ENCODE results near the gene GCNT2. TPM values are rescaled to one million over a fixed set of nuclear protein-coding genes. Genes with fewer than 3 reads are reported as not detected.
"Not testable (repeated sequence)": the region's sequence is repeated elsewhere in the genome, so short reads cannot be mapped to it uniquely, and the experiment has no call there.

Gene GCNT2
- total RNA-seq, 1 donor from 2014 or later: 8.2 TPM

GRCh38 chr6:10487668-10488327 is 33.4 kb upstream of the GCNT2 start:
- no peak overlapping the region for H3K4me3 Mint-ChIP-seq (ENCODE audit: low read depth)
- peaks cover 58% of the 10 kb centered on the region for H3K27me3 Mint-ChIP-seq
- H3K4me1 Mint-ChIP-seq (ENCODE audit: low read depth): no peaks in the 10 kb centered on the region
- no peak overlapping the region for H3K27ac Mint-ChIP-seq
- no peak for TF ChIP-seq CTCF (IDR thresholded peaks at IDR 0.05; ENCODE audit: unreplicated experiment)
- peaks cover 11% of the 10 kb centered on the region for H3K9me3 Mint-ChIP-seq (ENCODE audit: low read depth)
- DNase-seq (ENCODE audit: low spot score, unreplicated experiment): no peak
- H3K36me3 Mint-ChIP-seq (ENCODE audit: insufficient read depth): no peaks in the 10 kb centered on the region

- H3K36me3 Mint-ChIP-seq (ENCODE audit: insufficient read depth): no peaks in the 10 kb centered on the region
- H3K4me3 Mint-ChIP-seq (ENCODE audit: low read depth): no peak overlapping the region
- peaks cover 11% of the 10 kb centered on the region for H3K9me3 Mint-ChIP-seq (ENCODE audit: low read depth)
- DNase-seq (ENCODE audit: low spot score, unreplicated experiment): no peak
- H3K4me1 Mint-ChIP-seq (ENCODE audit: low read depth): no peaks in the 10 kb centered on the region
- peaks cover 72% of the 10 kb centered on the region for H3K27me3 Mint-ChIP-seq
- no peak overlapping the region for H3K27ac Mint-ChIP-seq
- no peak for TF ChIP-seq CTCF (IDR thresholded peaks at IDR 0.05; ENCODE audit: unreplicated experiment)
These were observed 29.7 kb upstream of the GCNT2 start for GRCh38 chr6:10491463-10491862.

- DNase-seq (ENCODE audit: low spot score, unreplicated experiment); H3K4me3 Mint-ChIP-seq (ENCODE audit: low read depth); H3K27ac Mint-ChIP-seq; H3K36me3 Mint-ChIP-seq (ENCODE audit: insufficient read depth); H3K4me1 Mint-ChIP-seq (ENCODE audit: low read depth); H3K9me3 Mint-ChIP-seq (ENCODE audit: low read depth): not testable (repeated sequence)
- H3K27me3 Mint-ChIP-seq: peaks cover 71% of the 10 kb centered on the region
These were observed 29.2 kb upstream of the GCNT2 start for GRCh38 chr6:10491905-10492304.

GRCh38 chr6:10495029-10495428 is 26.1 kb upstream of the GCNT2 start:
- Mint-ChIP-seq H3K27me3 (peaks cover 55% of the 10 kb centered on the region), H3K4me1 (ENCODE audit: low read depth) (no peaks in the 10 kb centered on the region), H3K27ac (no peak overlapping the region), H3K4me3 (ENCODE audit: low read depth) (no peak overlapping the region), H3K9me3 (ENCODE audit: low read depth) (peaks cover 4% of the 10 kb centered on the region), H3K36me3 (ENCODE audit: insufficient read depth) (no peaks in the 10 kb centered on the region)
- DNase-seq (ENCODE audit: low spot score, unreplicated experiment): no peak
- no peak for TF ChIP-seq CTCF (IDR thresholded peaks at IDR 0.05; ENCODE audit: unreplicated experiment)

GRCh38 chr6:10505529-10505928 is 15.6 kb upstream of the GCNT2 start:
- DNase-seq (ENCODE audit: low spot score, unreplicated experiment): no peak
- TF ChIP-seq CTCF (IDR thresholded peaks at IDR 0.05; ENCODE audit: unreplicated experiment): no peak
- H3K27ac Mint-ChIP-seq: no peak overlapping the region
- H3K4me1 Mint-ChIP-seq (ENCODE audit: low read depth): peaks cover 23% of the 10 kb centered on the region
- H3K9me3 Mint-ChIP-seq (ENCODE audit: low read depth): no peaks in the 10 kb centered on the region
- no peaks in the 10 kb centered on the region for H3K36me3 Mint-ChIP-seq (ENCODE audit: insufficient read depth)
- H3K27me3 Mint-ChIP-seq: peaks cover 63% of the 10 kb centered on the region
- no peak overlapping the region for H3K4me3 Mint-ChIP-seq (ENCODE audit: low read depth)

- Mint-ChIP-seq H3K27me3 (peaks cover 63% of the 10 kb centered on the region), H3K4me1 (ENCODE audit: low read depth) (peaks cover 23% of the 10 kb centered on the region), H3K4me3 (ENCODE audit: low read depth) (no peak overlapping the region), H3K9me3 (ENCODE audit: low read depth) (no peaks in the 10 kb centered on the region), H3K36me3 (ENCODE audit: insufficient read depth) (no peaks in the 10 kb centered on the region), H3K27ac (no peak overlapping the region)
- no peak for TF ChIP-seq CTCF (IDR thresholded peaks at IDR 0.05; ENCODE audit: unreplicated experiment)
- no peak for DNase-seq (ENCODE audit: low spot score, unreplicated experiment)
These were observed 13.9 kb upstream of the GCNT2 start for GRCh38 chr6:10507298-10507697.

All from progenitor cell of endocrine pancreas (in vitro differentiated cells).